Hepatocyte (in vitro differentiated cells): ENCODE measurements around the gene OR1D2. TPM values are rescaled to one million over a fixed set of nuclear protein-coding genes. Genes with fewer than 3 reads are reported as not detected.
"Not testable (repeated sequence)": the region's sequence is repeated elsewhere in the genome, so short reads cannot be mapped to it uniquely, and the experiment has no call there.

ENCODE experiments used
- DNase-seq: peaks from one replicate; pipeline ENCODE4 v3.0.0-alpha.2; 2016; ENCODE audit warnings: low spot score
- H2AFZ ChIP-seq: fragments of 200-600 bp; sonication (generic); 2 replicates; pipeline ENCODE4 v1.6.0; 2016; ENCODE audit warnings: antibody characterized with exemption, mild to moderate bottlenecking
- H3K27ac ChIP-seq: fragments of 200-600 bp; sonication (generic); 2 replicates; pipeline ENCODE4 v1.5.1; 2016; ENCODE audit warnings: mild to moderate bottlenecking
- H3K27me3 ChIP-seq: fragments of 200-600 bp; sonication (generic); 2 replicates; pipeline ENCODE4 v1.6.1; 2016
- H3K36me3 ChIP-seq: fragments of 200-600 bp; sonication (generic); replicated peaks from 2 replicates; pipeline ENCODE4 v1.5.1; 2016; ENCODE audit warnings: low read depth; ENCODE audit not compliant: insufficient read depth
- H3K4me1 ChIP-seq: fragments of 200-600 bp; sonication (generic); 2 replicates; pipeline ENCODE4 v1.5.1; 2016; ENCODE audit warnings: mild to moderate bottlenecking, moderate library complexity; ENCODE audit not compliant: insufficient read depth
- H3K4me2 ChIP-seq: fragments of 200-600 bp; sonication (generic); 2 replicates; pipeline ENCODE4 v1.6.0; 2016
- H3K4me3 ChIP-seq: fragments of 200-600 bp; sonication (generic); 2 replicates; pipeline ENCODE4 v1.5.1; 2016; ENCODE audit warnings: mild to moderate bottlenecking
- H3K79me2 ChIP-seq: fragments of 200-600 bp; sonication (generic); 2 replicates; pipeline ENCODE4 v1.6.0; 2017; ENCODE audit warnings: mild to moderate bottlenecking
- H3K9me2 ChIP-seq: fragments of 200-600 bp; sonication (generic); replicated peaks from 2 replicates; pipeline ENCODE4 v1.6.0; 2017; ENCODE audit warnings: mild to moderate bottlenecking; ENCODE audit not compliant: insufficient read depth
- H3K9me3 ChIP-seq: fragments of 200-600 bp; sonication (generic); 2 replicates; pipeline ENCODE4 v1.5.1; 2016; ENCODE audit warnings: low read depth, mild to moderate bottlenecking
- H4K20me1 ChIP-seq: fragments of 200-600 bp; sonication (generic); 2 replicates; pipeline ENCODE4 v1.6.0; 2016; ENCODE audit warnings: mild to moderate bottlenecking; ENCODE audit not compliant: insufficient read depth, poor library complexity, severe bottlenecking
- CTCF ChIP-seq: fragments of 200-600 bp; sonication (generic); IDR thresholded peaks from 2 replicates; pipeline ENCODE4 v1.5.1; 2016; ENCODE audit warnings: antibody characterized with exemption, mild to moderate bottlenecking; ENCODE audit not compliant: poor library complexity
- EZH2 ChIP-seq: fragments of 200-600 bp; sonication (generic); IDR thresholded peaks from 2 replicates; pipeline ENCODE4 v1.6.1; 2016; ENCODE audit warnings: antibody characterized with exemption, mild to moderate bottlenecking, borderline replicate concordance
- EZH2phosphoT487 ChIP-seq: fragments of 200-600 bp; sonication (generic); IDR thresholded peaks from one replicate; pipeline ENCODE4 v1.6.1; 2018; ENCODE audit warnings: antibody characterized with exemption, mild to moderate bottlenecking, low read depth, moderate library complexity; ENCODE audit not compliant: unreplicated experiment, severe bottlenecking
- WGBS: methylation state at CpG from one replicate; pipeline ENCODE4 v1.1.6; 2016; ENCODE audit warnings: low lambda C conversion rate; ENCODE audit errors: missing lambda C conversion rate; 5-methylcytosine and 5-hydroxymethylcytosine counted together
- polyA plus RNA-seq: library from polyadenylated mRNA; unstranded; fragments of >200 nt; fragmentation: Nextera tagmentation; extraction: Ambion mirVana; gene quantifications from 2 replicates; pipeline ENCODE4 v1.2.1, GENCODE V29; 2016
- total RNA-seq: library from RNA; depleted of rRNA; stranded (reverse); fragments of >200 nt; gene quantifications from 2 replicates; pipeline ENCODE4 v1.2.3, GENCODE V29; 2014

OR1D2 gene
- not detected in 2 replicates for total RNA-seq
- not detected in 2 replicates for polyA plus RNA-seq

GRCh38 chr17:3104322-3104721 is at the start of gene OR1D2:
TSS of gene OR1D2 (minus strand) at chr17:3104422. CDS start at chr17:3092996, 11,426 bp downstream.
- no peak for DNase-seq
- Histone ChIP-seq H3K4me1 (no peaks in the 10 kb centered on the region), H4K20me1 (no peaks in the 10 kb centered on the region), H3K36me3 (no peaks in the 10 kb centered on the region), H3K79me2 (no peaks in the 10 kb centered on the region), H3K4me2 (no peak within 1 kb of the TSS), H3K9me2 (no peaks in the 10 kb centered on the region), H3K27ac (no peak within 1 kb of the TSS), H3K9me3 (no peaks in the 10 kb centered on the region), H3K27me3 (no peaks in the 10 kb centered on the region), H2AFZ (no peak within 1 kb of the TSS), H3K4me3 (no peak within 1 kb of the TSS)
- 49% methylated on average over 3 of the region's 3 CpGs for WGBS
- TF ChIP-seq EZH2: no peak
- TF ChIP-seq EZH2phosphoT487: no peak
- TF ChIP-seq CTCF: no peak

- H3K36me3 ChIP-seq, H3K4me2 ChIP-seq, H3K9me3 ChIP-seq, H3K27me3 ChIP-seq, H2AFZ ChIP-seq, H3K27ac ChIP-seq, H4K20me1 ChIP-seq, H3K4me3 ChIP-seq, DNase-seq, H3K9me2 ChIP-seq, H3K4me1 ChIP-seq, H3K79me2 ChIP-seq: not testable (repeated sequence)
- 66% methylated on average over 3 of the region's 3 CpGs for WGBS
Observed at GRCh38 chr17:3137494-3137893, 33.3 kb upstream of the OR1D2 start.

DNA sequence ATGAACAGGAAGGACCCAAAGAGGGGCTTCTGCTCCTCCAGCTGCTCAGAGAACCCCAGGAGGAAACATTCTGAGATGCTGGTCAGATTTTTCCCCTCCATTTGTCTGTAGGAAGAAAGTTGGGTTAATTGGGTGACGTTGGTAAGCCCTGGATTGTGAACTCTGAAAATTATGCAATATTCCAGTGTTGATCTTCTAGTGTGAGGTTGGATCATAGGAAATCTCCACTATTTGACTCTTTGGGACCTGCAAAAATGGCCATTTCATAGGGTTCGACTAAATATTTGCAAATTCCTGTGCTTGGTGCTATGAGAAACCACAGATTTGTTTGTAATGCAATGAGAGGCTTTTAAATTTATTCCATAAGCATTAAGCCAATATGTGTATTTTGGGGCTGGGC is 23.2 kb upstream of the OR1D2 start, which contains the start of gene OR1G1:
Gene OR1G1, minus strand, starts transcription at position 101 of the 400 bp plus-strand sequence. Its CDS starts 0 bp downstream, at position 101.
- 67% methylated on average over 2 of the region's 2 CpGs for WGBS
- no peaks in the 10 kb centered on the region for H3K9me3 ChIP-seq
- no peak for TF ChIP-seq EZH2phosphoT487
- no peak for TF ChIP-seq CTCF
- TF ChIP-seq EZH2: no peak

GRCh38 chr17:3073850-3074249 is 30.4 kb downstream of the OR1D2 start:
- H4K20me1 ChIP-seq, H3K27me3 ChIP-seq, H3K4me1 ChIP-seq, H3K4me3 ChIP-seq, H3K9me3 ChIP-seq, H3K36me3 ChIP-seq, H3K79me2 ChIP-seq, H2AFZ ChIP-seq, DNase-seq, H3K4me2 ChIP-seq, H3K27ac ChIP-seq, H3K9me2 ChIP-seq: not testable (repeated sequence)
- 58% methylated on average over 4 of the region's 4 CpGs for WGBS

More for the DNA sequence above, 23.2 kb upstream of the OR1D2 start, which contains the start of gene OR1G1:
- Histone ChIP-seq H3K9me2 (no peaks in the 10 kb centered on the region), H3K4me2 (no peak within 1 kb of the TSS), H3K27me3 (no peaks in the 10 kb centered on the region), H3K4me3 (no peak within 1 kb of the TSS), H3K27ac (no peak within 1 kb of the TSS), H3K4me1 (no peaks in the 10 kb centered on the region), H2AFZ (no peak within 1 kb of the TSS), H3K79me2 (no peaks in the 10 kb centered on the region), H3K36me3 (no peaks in the 10 kb centered on the region), H4K20me1 (no peaks in the 10 kb centered on the region)
- DNase-seq: no peak

DNA sequence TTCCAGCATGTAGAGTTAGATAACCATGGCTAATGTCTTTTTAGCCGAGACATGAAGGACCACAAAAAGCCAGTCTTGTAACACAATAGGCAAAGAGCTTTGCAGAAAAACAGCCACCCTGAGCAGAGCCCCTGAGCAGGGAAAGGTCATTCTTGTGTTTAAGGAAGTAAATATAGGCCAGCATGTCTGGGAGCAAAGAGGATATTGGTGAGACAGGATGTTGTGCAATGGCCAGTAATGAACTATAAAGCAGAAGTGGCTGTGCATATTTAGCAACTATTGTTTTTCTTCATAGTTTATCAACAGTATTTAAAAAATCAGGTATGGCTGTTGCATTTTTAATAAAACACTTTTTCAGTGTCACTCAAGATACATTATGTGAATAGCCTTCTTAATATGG is 39.0 kb downstream of the OR1D2 start:
- H3K79me2 ChIP-seq, H3K4me2 ChIP-seq, H2AFZ ChIP-seq, H3K27ac ChIP-seq, H3K36me3 ChIP-seq, DNase-seq, H3K9me2 ChIP-seq, H3K4me1 ChIP-seq, H3K27me3 ChIP-seq, H4K20me1 ChIP-seq, H3K9me3 ChIP-seq, H3K4me3 ChIP-seq: not testable (repeated sequence)
- 80% methylated on average over 1 of the region's 1 CpG for WGBS

DNA sequence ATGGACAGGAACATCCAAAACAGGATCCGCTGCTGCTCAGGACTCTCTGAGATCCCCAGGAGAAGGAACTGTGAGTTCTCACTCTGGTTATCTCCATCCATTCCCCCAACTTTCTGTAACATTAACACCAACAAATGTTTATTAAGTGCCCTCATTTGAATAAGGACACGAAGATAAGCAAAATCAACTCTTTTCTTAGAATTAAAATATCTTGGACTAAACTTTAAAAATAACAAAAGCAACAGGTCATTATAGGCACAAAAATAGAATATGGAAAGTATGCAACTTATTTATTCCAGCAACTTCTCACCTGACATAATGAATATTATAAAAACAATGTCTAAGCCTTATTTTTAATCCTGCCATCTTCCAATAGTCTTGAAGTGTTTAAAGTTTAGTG is 40.7 kb downstream of the OR1D2 start, which contains the start of gene OR1D5:
Gene OR1D5, minus strand, starts transcription at position 101 of the 400 bp plus-strand sequence. Its CDS starts 0 bp downstream, at position 101.
- H4K20me1 ChIP-seq, H3K4me3 ChIP-seq, H3K36me3 ChIP-seq, H3K4me2 ChIP-seq, H3K27me3 ChIP-seq, H3K9me3 ChIP-seq, H3K4me1 ChIP-seq, H3K9me2 ChIP-seq, H3K27ac ChIP-seq, H3K79me2 ChIP-seq, DNase-seq, H2AFZ ChIP-seq: not testable (repeated sequence)
- 60% methylated on average over 2 of the region's 2 CpGs for WGBS

GRCh38 chr17:3062824-3063377 is 41.3 kb downstream of the OR1D2 start:
- not testable (repeated sequence) for DNase-seq, H3K36me3 ChIP-seq, H4K20me1 ChIP-seq, H3K4me2 ChIP-seq, H3K4me1 ChIP-seq, H3K27me3 ChIP-seq, H3K9me3 ChIP-seq, H3K79me2 ChIP-seq, H3K9me2 ChIP-seq, H3K4me3 ChIP-seq, H2AFZ ChIP-seq, H3K27ac ChIP-seq
- WGBS: 81% methylated on average over 8 of the region's 8 CpGs
